VCaP (cell line): Measurements from ENCODE around the gene MYMK.

Source experiments
- H3K27ac ChIP-seq: fragments of 450-650 bp; 2 replicates; pipeline ENCODE4 v1.5.1; 2017
- CTCF ChIP-seq: fragments of 450-650 bp; conservative IDR thresholded peaks from 2 replicates; pipeline ENCODE4 v1.5.1; 2017; ENCODE audit warnings: mild to moderate bottlenecking, moderate library complexity

The MYMK gene

GRCh38 chr9:133563291-133563796 is 38.6 kb upstream of the MYMK start:
- H3K27ac ChIP-seq = no peak overlapping the region
- TF ChIP-seq CTCF = no peak

- no peak overlapping the region for H3K27ac ChIP-seq
- no peak for TF ChIP-seq CTCF
These were observed 38.0 kb upstream of the MYMK start for GRCh38 chr9:133562611-133563290.

- no peak for TF ChIP-seq CTCF
- H3K27ac ChIP-seq = no peak overlapping the region
These were observed 37.3 kb upstream of the MYMK start for GRCh38 chr9:133561976-133562554.

GRCh38 chr9:133560944-133561343 is 36.2 kb upstream of the MYMK start:
- H3K27ac ChIP-seq = no peak overlapping the region
- TF ChIP-seq CTCF = no peak

- no peak overlapping the region for H3K27ac ChIP-seq
- no peak for TF ChIP-seq CTCF
These were observed 35.6 kb upstream of the MYMK start for GRCh38 chr9:133560311-133560710.

- H3K27ac ChIP-seq = no peak overlapping the region
- no peak for TF ChIP-seq CTCF
These were observed 33.7 kb upstream of the MYMK start for GRCh38 chr9:133558191-133559126.

- H3K27ac ChIP-seq = no peak overlapping the region
- TF ChIP-seq CTCF = no peak
These were observed 32.8 kb upstream of the MYMK start for GRCh38 chr9:133557581-133557980.
